Measurements from ENCODE around the gene ZNFX1.

- no peak for TF ChIP-seq CTCF (IDR thresholded peaks at IDR 0.05; ENCODE audit: insufficient read depth, low read depth, low read length)
- no peak for TF ChIP-seq EZH2 (IDR thresholded peaks at IDR 0.05; ENCODE audit: insufficient read depth, low read length)
Observed at GRCh38 chr20:49219091-49219923, 58.5 kb downstream of the ZNFX1 start, which contains the start of gene DDX27.

Data from astrocyte (in vitro differentiated cells and primary cell).